PC-3 (cell line): ENCODE measurements around the gene DLX6. TPM values are rescaled to one million over a fixed set of nuclear protein-coding genes. Genes with fewer than 3 reads are reported as not detected.

ENCODE experiments used
- ATAC-seq: fragments of 200-7000 bp; cut with Tn5 transposase; 2 replicates; pipeline ENCODE4 v1.9.1; 2020; ENCODE audit warnings: mild to moderate bottlenecking, moderate library complexity
- BruUV-seq: library from RNA; stranded (reverse); fragments of 400-500 nt; replicated peaks from 2 replicates; lab custom pipeline; 2021; lab: Mats Ljungman, UMichigan
- CTCF ChIA-PET: fragments of 300-600 bp; sonication (Branson Sonifier 250); formaldehyde crosslinking; loops from one replicate; lab custom pipeline; 2022; ENCODE audit warnings: antibody characterized with exemption; lab: Charles Lee
- POLR2A ChIA-PET: fragments of 300-600 bp; sonication (Branson Sonifier 250); formaldehyde crosslinking; loops from one replicate; lab custom pipeline; 2022; ENCODE audit warnings: antibody characterized with exemption; ENCODE audit not compliant: unreplicated experiment; lab: Charles Lee
- DNase-seq: peaks from one replicate; pipeline ENCODE4 v3.0.0-alpha.2; 2015
- H2AFZ ChIP-seq: fragments of 300-600 bp; sonication (generic); 2 replicates; pipeline ENCODE4 v1.6.0; 2016; ENCODE audit warnings: antibody characterized with exemption, low read length
- H3F3A ChIP-seq: fragments of 300-600 bp; sonication (generic); one replicate; pipeline ENCODE4 v1.6.0; 2017; ENCODE audit warnings: antibody characterized with exemption, low read length, control low read depth, mild to moderate bottlenecking; ENCODE audit not compliant: unreplicated experiment
- H3K27ac ChIP-seq: fragments of 300-600 bp; sonication (generic); 2 replicates; pipeline ENCODE4 v1.5.1; 2016; ENCODE audit warnings: mild to moderate bottlenecking, low read length
- H3K27me3 ChIP-seq: fragments of 300-600 bp; sonication (generic); 2 replicates; pipeline ENCODE4 v1.6.1; 2016; ENCODE audit warnings: low read length, mixed read lengths
- H3K36me3 ChIP-seq: fragments of 300-600 bp; sonication (generic); 2 replicates; pipeline ENCODE4 v1.6.1; 2016; ENCODE audit warnings: low read depth, mixed run types, low read length, mixed read lengths
- H3K4me1 ChIP-seq: fragments of 300-600 bp; sonication (generic); 2 replicates; pipeline ENCODE4 v1.5.1; 2016; ENCODE audit warnings: low read length; ENCODE audit not compliant: insufficient read depth
- H3K4me2 ChIP-seq: fragments of 300-600 bp; sonication (generic); 2 replicates; pipeline ENCODE4 v1.6.0; 2016; ENCODE audit warnings: low read length
- H3K4me3 ChIP-seq: fragments of 300-600 bp; sonication (generic); 2 replicates; pipeline ENCODE4 v1.5.1; 2016; ENCODE audit warnings: mild to moderate bottlenecking, low read length, mixed read lengths
- H3K79me2 ChIP-seq: fragments of 300-600 bp; sonication (generic); 2 replicates; pipeline ENCODE4 v1.6.1; 2017; ENCODE audit warnings: low read length, mixed read lengths
- H3K9ac ChIP-seq: fragments of 300-600 bp; sonication (generic); 2 replicates; pipeline ENCODE4 v1.6.0; 2016; ENCODE audit warnings: mild to moderate bottlenecking, low read length
- H3K9me2 ChIP-seq: fragments of 300-600 bp; sonication (generic); replicated peaks from 2 replicates; pipeline ENCODE4 v1.6.1; 2016; ENCODE audit warnings: mixed run types, low read length, mixed read lengths
- H3K9me3 ChIP-seq: fragments of 300-600 bp; sonication (generic); 2 replicates; pipeline ENCODE4 v1.6.1; 2016; ENCODE audit warnings: low read length, mixed read lengths
- H4K20me1 ChIP-seq: fragments of 300-600 bp; sonication (generic); 2 replicates; pipeline ENCODE4 v1.6.1; 2016; ENCODE audit warnings: low read length, mixed read lengths
- EZH2 ChIP-seq: fragments of 300-600 bp; sonication (generic); IDR thresholded peaks from one replicate; pipeline ENCODE4 v1.6.1; 2017; ENCODE audit warnings: antibody characterized with exemption, mild to moderate bottlenecking, low read length; ENCODE audit not compliant: unreplicated experiment
- EZH2phosphoT487 ChIP-seq: fragments of 300-600 bp; sonication (generic); IDR thresholded peaks from 2 replicates; pipeline ENCODE4 v1.6.1; 2018; ENCODE audit warnings: mild to moderate bottlenecking, antibody characterized with exemption, low read length, borderline replicate concordance
- intact Hi-C: fragments of 100-400 bp; cut with micrococcal nuclease; formaldehyde crosslinking; loops from 2 replicates; pipeline ENCODE4 v1.9.0; 2023
- total RNA-seq: library from RNA; depleted of rRNA; stranded (reverse); fragments of >200 nt; gene quantifications from 2 replicates; pipeline ENCODE4 v1.2.3, GENCODE V29; 2014
- TF ChIP-seq, protein P1 (sequence below): fragments of 300-600 bp; sonication (generic); conservative IDR thresholded peaks from 2 replicates; pipeline ENCODE4 v1.5.1; 2017; ENCODE audit warnings: antibody characterized with exemption, low read depth, mild to moderate bottlenecking, low read length

DLX6 gene
- total RNA-seq, 1 experiment from 2014 or later: not detected

- H3K27ac ChIP-seq: no peak overlapping the region
- no peaks in the 10 kb centered on the region for H3F3A ChIP-seq
- H3K9ac ChIP-seq: no peak overlapping the region
- H3K4me2 ChIP-seq: no peak overlapping the region
- no peaks in the 10 kb centered on the region for H3K79me2 ChIP-seq
- ATAC-seq (no peak), DNase-seq (no peak)
- no peaks in the 10 kb centered on the region for H3K36me3 ChIP-seq
- ChIA-PET POLR2A (no interaction called here), CTCF (no interaction called here)
- intact Hi-C loops: no loop called here
- H3K27me3 ChIP-seq: peaks cover 29% of the 10 kb centered on the region
- H2AFZ ChIP-seq: no peak overlapping the region
- no TSS peak for BruUV-seq
- TF ChIP-seq, protein P1, sequence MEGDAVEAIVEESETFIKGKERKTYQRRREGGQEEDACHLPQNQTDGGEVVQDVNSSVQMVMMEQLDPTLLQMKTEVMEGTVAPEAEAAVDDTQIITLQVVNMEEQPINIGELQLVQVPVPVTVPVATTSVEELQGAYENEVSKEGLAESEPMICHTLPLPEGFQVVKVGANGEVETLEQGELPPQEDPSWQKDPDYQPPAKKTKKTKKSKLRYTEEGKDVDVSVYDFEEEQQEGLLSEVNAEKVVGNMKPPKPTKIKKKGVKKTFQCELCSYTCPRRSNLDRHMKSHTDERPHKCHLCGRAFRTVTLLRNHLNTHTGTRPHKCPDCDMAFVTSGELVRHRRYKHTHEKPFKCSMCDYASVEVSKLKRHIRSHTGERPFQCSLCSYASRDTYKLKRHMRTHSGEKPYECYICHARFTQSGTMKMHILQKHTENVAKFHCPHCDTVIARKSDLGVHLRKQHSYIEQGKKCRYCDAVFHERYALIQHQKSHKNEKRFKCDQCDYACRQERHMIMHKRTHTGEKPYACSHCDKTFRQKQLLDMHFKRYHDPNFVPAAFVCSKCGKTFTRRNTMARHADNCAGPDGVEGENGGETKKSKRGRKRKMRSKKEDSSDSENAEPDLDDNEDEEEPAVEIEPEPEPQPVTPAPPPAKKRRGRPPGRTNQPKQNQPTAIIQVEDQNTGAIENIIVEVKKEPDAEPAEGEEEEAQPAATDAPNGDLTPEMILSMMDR: no peak
- TF ChIP-seq EZH2 (no peak), EZH2phosphoT487 (no peak)
- no peaks in the 10 kb centered on the region for H3K9me2 ChIP-seq
- no peaks in the 10 kb centered on the region for H3K4me1 ChIP-seq
- H4K20me1 ChIP-seq: no peaks in the 10 kb centered on the region
- no peak overlapping the region for H3K4me3 ChIP-seq
- H3K9me3 ChIP-seq: no peaks in the 10 kb centered on the region
These were observed 2.2 kb downstream of the DLX6 start for GRCh38 chr7:97007583-97007861.

DNA sequence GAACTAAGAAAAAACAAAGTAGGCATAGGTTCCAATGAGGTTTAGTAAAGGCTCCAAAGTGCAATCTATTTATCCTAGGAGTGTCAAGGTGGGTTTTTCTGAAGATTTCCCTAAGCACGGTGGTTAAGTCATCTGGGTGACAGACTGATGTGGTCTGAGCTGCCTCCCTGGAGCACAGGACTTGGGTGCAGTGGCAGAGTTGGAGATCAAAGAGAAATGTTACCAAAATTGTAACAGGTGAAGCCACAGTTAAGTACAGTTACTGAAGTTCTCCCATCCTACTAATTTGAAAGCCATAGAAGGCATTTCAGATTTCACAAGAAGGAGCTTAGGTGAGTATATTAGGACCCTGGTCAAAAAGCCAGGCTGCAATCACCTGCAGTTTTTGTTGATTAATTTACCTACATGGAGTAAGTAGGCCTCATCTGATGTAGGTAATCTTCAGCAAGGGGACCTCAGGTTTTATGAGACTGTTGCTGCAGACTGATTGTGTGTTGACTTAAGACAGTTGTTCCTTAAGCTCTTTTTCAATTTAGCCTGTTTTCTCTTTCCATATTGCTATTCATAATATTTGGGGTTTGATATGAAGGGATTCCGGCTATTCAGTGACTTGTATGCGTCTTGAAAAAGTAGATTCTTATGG is 3.0 kb downstream of the DLX6 start:
- ChIA-PET POLR2A (no interaction called here), CTCF (no interaction called here)
- ATAC-seq (no peak), DNase-seq (no peak)
- H3K4me3 ChIP-seq: no peak overlapping the region
- no peaks in the 10 kb centered on the region for H3K4me1 ChIP-seq
- H3K27me3 ChIP-seq: peaks cover 36% of the 10 kb centered on the region
- H3K4me2 ChIP-seq: no peak overlapping the region
- H3F3A ChIP-seq: no peaks in the 10 kb centered on the region
- H3K27ac ChIP-seq: no peak overlapping the region
- no peaks in the 10 kb centered on the region for H3K9me3 ChIP-seq
- H3K79me2 ChIP-seq: no peaks in the 10 kb centered on the region
- no peak overlapping the region for H2AFZ ChIP-seq
- H3K36me3 ChIP-seq: no peaks in the 10 kb centered on the region
- TF ChIP-seq EZH2 (no peak), EZH2phosphoT487 (no peak)
- TF ChIP-seq, protein P1: no peak
- BruUV-seq: no TSS peak
- no peaks in the 10 kb centered on the region for H4K20me1 ChIP-seq
- H3K9ac ChIP-seq: no peak overlapping the region
- intact Hi-C loops: no loop called here
- H3K9me2 ChIP-seq: no peaks in the 10 kb centered on the region

DNA sequence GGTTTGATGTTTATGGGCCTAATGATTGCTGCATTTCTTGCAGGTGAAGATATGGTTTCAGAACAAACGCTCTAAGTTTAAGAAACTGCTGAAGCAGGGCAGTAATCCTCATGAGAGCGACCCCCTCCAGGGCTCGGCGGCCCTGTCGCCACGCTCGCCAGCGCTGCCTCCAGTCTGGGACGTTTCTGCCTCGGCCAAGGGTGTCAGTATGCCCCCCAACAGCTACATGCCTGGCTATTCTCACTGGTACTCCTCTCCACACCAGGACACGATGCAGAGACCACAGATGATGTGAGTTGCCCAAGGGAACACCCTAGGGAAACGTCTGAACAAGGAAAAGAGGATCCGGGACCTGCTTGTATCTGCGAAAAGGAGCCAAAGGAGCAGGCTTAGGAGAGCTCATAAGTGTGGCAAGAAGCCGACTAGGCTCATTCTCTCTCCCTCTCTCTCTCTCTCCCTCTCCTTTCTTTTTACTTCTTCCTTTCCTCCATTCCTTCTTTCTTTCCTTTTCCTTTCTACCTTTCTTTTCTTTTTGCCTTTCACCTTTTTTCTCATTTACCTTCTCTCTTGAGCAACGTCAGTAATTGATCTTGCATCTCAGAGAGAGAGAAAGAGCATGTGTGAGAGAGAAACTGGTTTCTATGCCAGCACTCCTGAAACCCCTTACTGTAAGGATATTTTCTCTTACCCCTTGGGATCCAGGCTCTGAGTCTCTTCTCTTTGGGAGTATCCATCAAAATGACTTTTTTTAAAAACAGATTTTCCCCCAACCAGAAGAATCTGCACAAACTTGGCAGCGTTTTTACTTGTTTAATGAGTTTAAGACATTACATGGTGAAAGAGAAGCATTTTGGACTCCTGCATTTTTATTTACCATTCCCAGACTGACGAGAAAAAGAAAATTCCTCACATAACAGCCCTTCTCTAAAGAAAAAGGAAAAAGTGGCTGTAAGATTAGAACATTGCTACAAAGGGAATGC is 4.7 kb downstream of the DLX6 start:
- Histone ChIP-seq H3K9me3 (no peaks in the 10 kb centered on the region), H4K20me1 (no peaks in the 10 kb centered on the region), H3K27me3 (peaks cover 52% of the 10 kb centered on the region), H3K4me1 (no peaks in the 10 kb centered on the region), H3F3A (no peaks in the 10 kb centered on the region), H2AFZ (no peak overlapping the region), H3K36me3 (no peaks in the 10 kb centered on the region), H3K4me3 (no peak overlapping the region), H3K27ac (no peak overlapping the region), H3K9me2 (no peaks in the 10 kb centered on the region), H3K4me2 (no peak overlapping the region), H3K79me2 (no peaks in the 10 kb centered on the region), H3K9ac (no peak overlapping the region)
- TF ChIP-seq EZH2: no peak
- TF ChIP-seq, protein P1: no peak
- no peak for TF ChIP-seq EZH2phosphoT487
- POLR2A ChIA-PET: no interaction called here
- CTCF ChIA-PET: no interaction called here
- ATAC-seq: no peak
- DNase-seq: no peak
- no TSS peak for BruUV-seq
- intact Hi-C loops: no loop called here
